ENCODE measurements around the gene IL22RA1.
A peak's percentile ranks its signal among the peaks of the same experiment; 100 is the strongest.

Gene IL22RA1

DNA sequence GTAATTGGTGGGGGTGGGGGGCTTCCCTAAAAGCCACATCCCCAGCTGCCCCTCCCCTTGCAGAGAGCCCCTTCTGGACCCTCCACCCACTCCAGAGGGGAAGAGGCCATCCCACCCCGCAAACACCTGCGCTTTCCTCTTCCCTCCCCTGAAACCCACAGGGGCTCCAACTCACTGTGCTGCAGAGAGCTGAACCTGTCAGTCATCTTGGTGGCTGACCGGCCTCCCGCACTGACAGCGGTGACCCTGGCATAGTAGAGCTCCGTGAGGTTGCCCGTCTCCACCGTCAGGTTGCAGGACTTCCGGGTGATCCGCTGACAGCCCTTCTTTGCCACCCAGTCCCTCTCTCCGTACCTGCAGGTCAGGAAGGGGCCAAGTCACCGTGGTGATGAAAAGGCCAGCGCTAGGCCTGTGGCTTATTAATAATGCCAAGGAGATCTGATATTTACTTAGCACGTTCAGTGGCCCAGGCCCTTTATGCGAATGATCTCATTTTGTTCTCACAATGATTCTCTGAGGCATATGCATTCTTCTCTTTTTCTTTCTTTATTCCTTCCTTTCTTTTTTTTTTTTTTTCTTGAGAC, 5.9 kb downstream of the IL22RA1 start:
- DNase-seq: peak; percentile 58

DNA sequence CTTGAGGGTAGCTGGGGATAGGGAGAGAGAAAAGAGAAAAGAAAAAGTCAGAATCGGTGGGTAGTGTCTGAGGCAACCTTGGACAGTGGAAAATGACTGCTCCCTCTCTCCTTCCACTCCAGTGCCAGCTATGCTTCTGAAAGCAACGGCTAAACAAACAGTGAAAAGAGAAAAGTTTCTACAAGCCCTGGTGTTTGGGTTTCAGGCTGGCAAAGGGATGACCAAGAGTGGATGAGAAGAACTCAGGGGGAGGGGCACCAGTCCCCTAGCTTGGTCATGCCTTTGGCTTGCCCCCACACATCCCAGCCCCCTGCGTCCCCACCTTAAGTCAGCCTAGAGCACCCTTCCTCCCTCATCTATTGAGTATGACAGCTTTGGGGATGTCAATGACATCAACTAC, 8.6 kb downstream of the IL22RA1 start:
- DNase-seq: no peak

GRCh38 chr1:24133819-24134218, 9.1 kb downstream of the IL22RA1 start:
- no peak for DNase-seq

DNA sequence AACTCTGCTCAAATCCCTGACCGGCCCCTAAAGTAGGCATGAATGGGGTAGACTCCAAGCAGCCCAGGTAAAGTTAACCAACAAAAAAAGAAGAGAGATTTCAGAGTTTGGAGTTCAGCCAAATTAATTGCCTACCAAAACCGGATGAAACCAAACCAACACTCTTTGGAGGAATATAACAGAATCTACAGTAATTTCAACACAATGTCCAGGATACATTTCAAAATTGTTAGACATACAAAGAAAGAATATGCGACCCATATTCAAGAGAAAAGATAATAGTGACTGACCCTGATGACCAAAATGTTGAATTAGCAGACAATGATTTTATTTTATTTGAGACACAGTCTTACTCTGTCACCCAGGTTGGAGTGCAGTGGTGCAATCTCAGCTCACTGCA, 12.6 kb downstream of the IL22RA1 start:
- DNase-seq: no peak

GRCh38 chr1:24127801-24128363, 15.1 kb downstream of the IL22RA1 start:
- DNase-seq: no peak

- DNase-seq: no peak
These were observed 15.7 kb downstream of the IL22RA1 start for GRCh38 chr1:24127134-24127800.

DNA sequence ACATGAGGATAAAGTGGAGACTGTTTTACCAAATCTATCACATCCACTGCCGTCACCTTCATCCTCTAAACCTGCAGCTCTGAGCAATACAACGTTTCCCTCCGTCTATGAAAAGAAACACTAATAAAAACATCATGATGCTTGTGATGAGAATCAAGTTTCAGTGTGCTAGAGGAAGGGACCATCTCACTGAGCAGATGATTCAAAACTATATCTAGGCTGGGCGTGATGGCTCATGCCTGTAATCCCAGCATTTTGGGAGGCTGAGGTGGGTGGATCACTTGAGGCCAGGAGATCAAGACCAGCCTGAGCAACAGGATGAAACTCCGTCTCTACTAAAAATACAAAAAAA, 16.3 kb downstream of the IL22RA1 start:
- no peak for DNase-seq

- DNase-seq: no peak
These were observed 16.8 kb downstream of the IL22RA1 start for GRCh38 chr1:24126018-24126671.

DNA sequence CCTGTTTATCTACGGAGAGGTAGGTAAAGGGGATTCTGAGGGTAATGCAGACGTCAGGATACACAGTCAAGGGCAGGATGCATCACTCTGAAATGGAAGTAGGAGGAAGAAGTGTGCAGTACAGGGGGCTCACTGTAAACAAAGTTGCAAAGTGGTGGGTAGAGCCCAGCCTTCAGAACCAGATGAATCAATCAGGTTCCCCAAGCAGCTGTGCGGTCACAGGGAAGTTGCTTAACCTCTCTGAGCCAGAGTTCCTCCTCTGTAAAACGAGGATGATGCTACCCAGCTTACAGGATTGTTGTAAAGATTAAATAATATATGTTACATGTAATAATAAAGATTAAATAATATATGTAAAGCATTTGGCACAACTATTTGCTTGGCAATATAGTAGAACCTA, 17.5 kb downstream of the IL22RA1 start:
- no peak for DNase-seq

GRCh38 chr1:24124980-24125379, 18.0 kb downstream of the IL22RA1 start:
- DNase-seq: no peak

- no peak for DNase-seq
These were observed 19.3 kb downstream of the IL22RA1 start for GRCh38 chr1:24123611-24124010.

GRCh38 chr1:24122776-24123175, 20.2 kb downstream of the IL22RA1 start:
- DNase-seq: no peak

GRCh38 chr1:24121406-24121805, 21.5 kb downstream of the IL22RA1 start:
- DNase-seq: no peak

GRCh38 chr1:24120965-24121364, 22.0 kb downstream of the IL22RA1 start:
- no peak for DNase-seq

- DNase-seq: peak; percentile 37
These were observed 22.8 kb downstream of the IL22RA1 start for GRCh38 chr1:24119859-24120756.

DNA sequence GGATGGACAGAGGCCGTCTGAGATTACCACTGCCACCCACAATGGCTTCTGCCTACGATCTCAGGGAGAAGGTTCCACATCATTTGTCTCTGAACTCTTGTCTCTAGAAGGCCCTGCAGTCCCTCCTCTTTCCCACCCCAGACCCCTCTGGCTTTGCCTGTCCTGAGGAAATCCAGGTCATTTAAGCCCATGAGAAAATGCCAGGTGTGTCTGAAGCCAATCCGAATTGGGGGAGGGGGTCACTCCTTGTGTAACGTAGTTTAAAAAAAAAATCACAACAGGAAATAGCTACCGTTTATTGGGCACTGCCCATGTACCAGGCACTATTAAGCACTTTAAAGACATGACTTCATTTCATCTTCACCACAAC, 23.5 kb downstream of the IL22RA1 start:
- DNase-seq: no peak

- no peak for DNase-seq
These were observed 24.3 kb downstream of the IL22RA1 start for GRCh38 chr1:24118410-24119242.

GRCh38 chr1:24117722-24118409, 25.1 kb downstream of the IL22RA1 start:
- DNase-seq: no peak

GRCh38 chr1:24117132-24117531, 25.8 kb downstream of the IL22RA1 start:
- no peak for DNase-seq

DNA sequence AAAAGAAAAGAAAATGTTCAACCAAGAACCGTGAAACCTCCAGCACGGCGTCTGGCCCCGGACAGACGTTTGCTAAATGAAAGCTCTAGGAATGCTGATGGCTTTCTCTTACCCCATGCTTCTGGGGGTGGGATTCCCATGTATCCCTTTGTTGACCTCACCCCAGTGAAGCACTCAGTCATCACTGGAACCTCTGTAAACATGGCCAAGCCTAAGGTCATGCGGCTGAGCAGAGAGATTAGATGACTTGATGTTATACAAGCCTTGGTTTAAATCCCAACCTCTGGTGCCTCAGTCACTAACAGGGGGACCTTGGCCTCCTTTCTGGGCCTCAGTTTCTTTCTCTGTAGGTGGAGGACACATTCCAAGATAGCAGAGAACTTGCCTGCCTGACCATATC, 28.2 kb downstream of the IL22RA1 start:
- no peak for DNase-seq

DNA sequence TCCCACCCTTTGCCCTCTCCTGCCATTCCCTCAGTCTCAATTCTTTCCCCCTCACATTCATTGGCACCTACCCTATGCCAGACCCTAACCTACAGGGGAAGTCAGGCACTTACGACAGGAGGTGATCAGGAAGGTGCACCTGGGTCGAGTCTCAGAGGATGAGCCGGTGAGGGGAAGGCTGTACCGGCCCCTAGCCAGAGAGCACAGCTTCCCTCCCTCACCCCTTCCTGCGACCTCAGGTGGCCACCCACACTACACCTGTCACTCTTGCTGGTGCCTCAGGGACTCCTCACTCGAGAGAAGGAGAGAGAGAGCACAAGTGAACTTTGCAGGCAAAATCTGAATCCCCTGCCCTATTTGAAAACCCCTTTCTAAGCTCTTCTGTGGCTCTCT, 29.3 kb downstream of the IL22RA1 start:
- DNase-seq: no peak

Data from retina (tissue), 1 donor.